Measurements from ENCODE around the gene RPS6KA4. TPM values are rescaled to one million over a fixed set of nuclear protein-coding genes. Genes with fewer than 3 reads are reported as not detected.

Gene RPS6KA4
- total RNA-seq, 1 donor = 39.4 TPM

DNA sequence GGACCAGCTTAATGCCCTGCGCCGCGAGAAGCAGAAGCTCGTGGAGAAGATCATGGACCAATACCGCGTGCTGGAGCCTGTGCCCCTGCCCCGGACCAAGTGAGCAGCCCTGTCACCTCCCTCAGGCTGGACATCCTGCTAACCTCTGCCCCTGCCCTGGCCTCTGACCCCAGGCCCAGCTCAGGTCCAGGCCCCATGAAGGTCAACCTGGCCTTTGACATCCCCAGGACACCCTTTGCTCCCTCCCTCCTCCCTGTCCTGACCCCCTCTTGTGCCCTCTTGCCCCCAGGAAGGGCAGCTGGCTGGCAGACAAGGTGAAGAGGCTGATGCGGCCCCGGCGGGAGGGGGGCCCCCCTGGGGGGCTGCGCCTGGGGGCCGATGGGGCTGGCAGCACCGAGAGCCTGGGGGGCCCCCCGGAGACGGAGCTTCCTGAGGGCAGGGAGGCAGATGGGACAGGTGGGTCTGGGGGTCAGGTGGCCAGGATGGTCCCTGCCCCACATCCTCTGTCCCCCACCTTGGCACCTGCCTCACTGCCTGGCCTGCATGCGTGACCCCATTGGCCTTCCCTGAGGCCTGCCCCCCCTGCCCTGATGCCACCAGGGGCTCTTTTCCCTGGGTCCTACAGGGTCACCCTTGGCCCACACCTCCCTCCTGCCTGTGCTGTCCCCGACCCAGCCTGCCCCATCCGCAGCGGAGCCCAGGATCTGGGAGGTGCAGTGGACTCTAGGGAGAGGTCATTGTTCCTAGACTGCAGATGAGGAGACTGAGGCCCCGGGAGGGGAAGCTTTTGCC, 5.1 kb upstream of the RPS6KA4 start:
- H2AFZ ChIP-seq (ENCODE audit: low read length) = no peak overlapping the region
- DNase-seq (ENCODE audit: insufficient read length, low spot score, missing footprints) = no peak
- no peak for TF ChIP-seq CTCF (IDR thresholded peaks at IDR 0.05; ENCODE audit: extremely low read depth, low read depth, low read length)
- H3K36me3 ChIP-seq (ENCODE audit: insufficient read depth, low read length) = no peaks in the 10 kb centered on the region
- no peak overlapping the region for H3K4me3 ChIP-seq (ENCODE audit: insufficient read depth, low read length)
- no peaks in the 10 kb centered on the region for H3K9me3 ChIP-seq (ENCODE audit: low read depth, low read length)
- H4K20me1 ChIP-seq (ENCODE audit: insufficient read depth, low read length) = no peaks in the 10 kb centered on the region
- no peaks in the 10 kb centered on the region for H3K27me3 ChIP-seq (ENCODE audit: insufficient read depth, low read length)
- peaks cover 17% of the 10 kb centered on the region for H3K4me1 ChIP-seq (ENCODE audit: insufficient read depth, low read length)
- peaks cover 3% of the 10 kb centered on the region for H3K79me2 ChIP-seq (ENCODE audit: insufficient read depth, low read length)
- H3K4me2 ChIP-seq (ENCODE audit: insufficient read depth, low read length) = no peak overlapping the region
- H3K27ac ChIP-seq (ENCODE audit: low read depth, low read length) = no peak overlapping the region

DNA sequence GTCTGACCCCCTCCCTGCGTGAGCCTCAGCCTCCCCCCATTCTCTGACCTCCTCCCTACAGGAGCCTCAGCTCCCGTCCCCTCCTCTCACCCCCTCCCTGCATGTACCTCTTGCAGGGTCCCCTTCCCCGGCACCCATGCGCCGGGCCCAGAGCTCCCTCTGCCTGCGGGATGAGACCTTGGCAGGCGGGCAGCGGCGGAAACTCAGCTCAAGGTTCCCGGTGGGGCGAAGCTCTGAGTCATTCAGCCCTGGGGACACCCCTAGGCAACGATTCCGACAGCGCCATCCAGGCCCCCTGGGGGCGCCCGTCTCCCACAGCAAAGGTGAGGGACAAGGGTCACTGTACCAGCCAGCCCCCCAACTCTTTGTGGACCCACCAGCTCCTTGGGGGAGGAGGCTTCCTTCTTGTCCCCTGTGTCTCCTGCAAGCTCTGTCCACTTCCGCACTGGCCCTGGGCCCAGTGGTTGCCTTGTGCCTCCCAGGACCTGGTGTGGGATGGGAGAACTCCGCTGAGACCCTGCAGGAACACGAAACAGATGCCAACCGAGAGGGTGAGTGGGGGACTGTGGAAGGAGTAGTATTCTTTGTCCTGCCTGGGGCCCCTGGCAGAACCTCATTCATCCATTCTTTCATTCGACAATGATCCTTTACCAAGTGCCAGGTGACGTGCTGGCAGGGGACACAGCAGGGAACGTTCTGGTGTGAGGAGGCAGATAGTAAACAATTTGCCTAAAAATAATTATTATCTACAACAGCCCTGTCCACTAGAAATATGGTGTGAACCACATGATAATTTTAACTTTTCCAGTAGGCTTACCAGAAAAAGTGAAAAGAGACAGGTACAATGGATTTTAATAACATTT, 3.7 kb upstream of the RPS6KA4 start:
- peaks cover 5% of the 10 kb centered on the region for H4K20me1 ChIP-seq (ENCODE audit: insufficient read depth, low read length)
- H3K27ac ChIP-seq (ENCODE audit: low read depth, low read length) = peak overlapping the region; percentile 27
- peak overlapping the region; percentile 67 for H3K4me3 ChIP-seq (ENCODE audit: insufficient read depth, low read length)
- no peaks in the 10 kb centered on the region for H3K9me3 ChIP-seq (ENCODE audit: low read depth, low read length)
- peak overlapping the region; percentile 96 for H2AFZ ChIP-seq (ENCODE audit: low read length)
- H3K4me1 ChIP-seq (ENCODE audit: insufficient read depth, low read length) = peaks cover 27% of the 10 kb centered on the region
- peak; percentile 100 for DNase-seq (ENCODE audit: insufficient read length, low spot score, missing footprints)
- peak; percentile 81 for TF ChIP-seq CTCF (IDR thresholded peaks at IDR 0.05; ENCODE audit: extremely low read depth, low read depth, low read length)
- peak overlapping the region; percentile 83 for H3K4me2 ChIP-seq (ENCODE audit: insufficient read depth, low read length)
- no peaks in the 10 kb centered on the region for H3K27me3 ChIP-seq (ENCODE audit: insufficient read depth, low read length)
- peaks cover 16% of the 10 kb centered on the region for H3K79me2 ChIP-seq (ENCODE audit: insufficient read depth, low read length)
- no peaks in the 10 kb centered on the region for H3K36me3 ChIP-seq (ENCODE audit: insufficient read depth, low read length)

GRCh38 chr11:64356498-64357411, 2.2 kb upstream of the RPS6KA4 start:
- Histone ChIP-seq H3K36me3 (ENCODE audit: insufficient read depth, low read length) (peaks cover 4% of the 10 kb centered on the region), H2AFZ (ENCODE audit: low read length) (no peak overlapping the region), H3K4me1 (ENCODE audit: insufficient read depth, low read length) (peaks cover 27% of the 10 kb centered on the region), H3K4me3 (ENCODE audit: insufficient read depth, low read length) (no peak overlapping the region), H3K79me2 (ENCODE audit: insufficient read depth, low read length) (peaks cover 16% of the 10 kb centered on the region), H3K4me2 (ENCODE audit: insufficient read depth, low read length) (no peak overlapping the region), H3K27ac (ENCODE audit: low read depth, low read length) (no peak overlapping the region), H3K9me3 (ENCODE audit: low read depth, low read length) (no peaks in the 10 kb centered on the region), H3K27me3 (ENCODE audit: insufficient read depth, low read length) (no peaks in the 10 kb centered on the region), H4K20me1 (ENCODE audit: insufficient read depth, low read length) (peaks cover 5% of the 10 kb centered on the region)
- TF ChIP-seq CTCF (IDR thresholded peaks at IDR 0.05; ENCODE audit: extremely low read depth, low read depth, low read length) = peak; percentile 45
- peak; percentile 95 for DNase-seq (ENCODE audit: insufficient read length, low spot score, missing footprints)

All from osteoblast (primary cell).